ENCODE results near the gene INHBE. TPM values are rescaled to one million over a fixed set of nuclear protein-coding genes. Genes with fewer than 3 reads are reported as not detected.

INHBE gene
- total and polyA plus RNA-seq, 2 experiments from 2014 or later: 5.6 to 29.0 TPM

DNA sequence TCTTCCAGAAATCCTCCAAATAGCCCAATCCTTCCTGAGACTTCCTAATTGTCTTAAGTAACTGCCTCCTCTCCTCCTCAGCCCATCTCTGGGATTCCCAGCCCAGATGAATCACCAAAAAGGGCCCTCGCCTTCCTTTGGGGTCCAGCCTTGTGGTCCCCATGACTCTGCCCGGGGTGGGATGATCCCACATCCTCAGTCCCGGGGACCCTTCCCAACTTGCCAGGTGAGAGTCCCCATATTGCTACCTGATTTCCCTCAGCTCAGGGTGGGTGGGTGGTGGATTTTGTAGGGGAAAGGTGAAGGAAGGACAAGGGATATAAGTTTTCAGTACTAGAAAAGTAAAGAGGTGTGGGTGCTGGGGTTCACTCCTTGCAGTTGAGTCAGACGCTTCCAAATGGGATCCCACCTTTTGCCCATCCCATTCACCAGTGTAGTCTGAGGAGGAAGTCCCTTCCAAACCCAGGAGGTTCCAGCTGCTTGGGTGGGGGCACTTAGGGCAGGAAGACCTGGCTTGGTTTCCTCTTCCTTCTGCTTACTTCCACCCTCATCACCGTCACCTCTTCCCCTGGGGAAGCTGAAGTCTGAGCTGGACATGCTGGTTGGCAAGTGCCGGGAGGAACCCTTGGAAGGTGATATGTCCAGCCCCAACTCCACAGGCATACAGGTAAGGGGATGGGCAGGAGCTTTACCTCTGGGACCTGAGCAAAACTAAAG is 10.1 kb downstream of the INHBE start:
- Histone ChIP-seq H3F3A (replicated peaks; ENCODE audit: low read depth) (peaks cover 18% of the 10 kb centered on the region), H3K4me3 (no peak overlapping the region), H3K79me2 (replicated peaks; ENCODE audit: insufficient read depth) (peaks cover 3% of the 10 kb centered on the region), H4K20me1 (replicated peaks; ENCODE audit: insufficient read depth) (no peaks in the 10 kb centered on the region; the same call in 1 of the 2 replicates), H3K36me3 (ENCODE audit: insufficient read depth) (no peaks in the 10 kb centered on the region), H3K4me2 (no peak overlapping the region), H2AFZ (no peak overlapping the region), H3K9me2 (ENCODE audit: insufficient read depth) (no peaks in the 10 kb centered on the region), H3K27ac (ENCODE audit: low read depth) (no peak overlapping the region), H3K4me1 (ENCODE audit: insufficient read depth) (peaks cover 5% of the 10 kb centered on the region), H3K27me3 (ENCODE audit: insufficient read depth) (no peaks in the 10 kb centered on the region)
- Mint-ChIP-seq H3K4me3 (no peak overlapping the region), H3K27ac (0 out of 2 replicates have a peak overlapping the region, but pooled peaks have one; percentile 57), H3K27me3 (ENCODE audit: insufficient read depth, low read depth, poor library complexity) (peaks cover 25% of the 10 kb centered on the region), H3K36me3 (ENCODE audit: low read depth) (peaks cover 13% of the 10 kb centered on the region; the same call in 2 of the 3 replicates), H3K9me3 (no peaks in the 10 kb centered on the region; the same call in 2 of the 3 replicates), H3K4me1 (peaks cover 14% of the 10 kb centered on the region)
- TF ChIP-seq, protein P1, sequence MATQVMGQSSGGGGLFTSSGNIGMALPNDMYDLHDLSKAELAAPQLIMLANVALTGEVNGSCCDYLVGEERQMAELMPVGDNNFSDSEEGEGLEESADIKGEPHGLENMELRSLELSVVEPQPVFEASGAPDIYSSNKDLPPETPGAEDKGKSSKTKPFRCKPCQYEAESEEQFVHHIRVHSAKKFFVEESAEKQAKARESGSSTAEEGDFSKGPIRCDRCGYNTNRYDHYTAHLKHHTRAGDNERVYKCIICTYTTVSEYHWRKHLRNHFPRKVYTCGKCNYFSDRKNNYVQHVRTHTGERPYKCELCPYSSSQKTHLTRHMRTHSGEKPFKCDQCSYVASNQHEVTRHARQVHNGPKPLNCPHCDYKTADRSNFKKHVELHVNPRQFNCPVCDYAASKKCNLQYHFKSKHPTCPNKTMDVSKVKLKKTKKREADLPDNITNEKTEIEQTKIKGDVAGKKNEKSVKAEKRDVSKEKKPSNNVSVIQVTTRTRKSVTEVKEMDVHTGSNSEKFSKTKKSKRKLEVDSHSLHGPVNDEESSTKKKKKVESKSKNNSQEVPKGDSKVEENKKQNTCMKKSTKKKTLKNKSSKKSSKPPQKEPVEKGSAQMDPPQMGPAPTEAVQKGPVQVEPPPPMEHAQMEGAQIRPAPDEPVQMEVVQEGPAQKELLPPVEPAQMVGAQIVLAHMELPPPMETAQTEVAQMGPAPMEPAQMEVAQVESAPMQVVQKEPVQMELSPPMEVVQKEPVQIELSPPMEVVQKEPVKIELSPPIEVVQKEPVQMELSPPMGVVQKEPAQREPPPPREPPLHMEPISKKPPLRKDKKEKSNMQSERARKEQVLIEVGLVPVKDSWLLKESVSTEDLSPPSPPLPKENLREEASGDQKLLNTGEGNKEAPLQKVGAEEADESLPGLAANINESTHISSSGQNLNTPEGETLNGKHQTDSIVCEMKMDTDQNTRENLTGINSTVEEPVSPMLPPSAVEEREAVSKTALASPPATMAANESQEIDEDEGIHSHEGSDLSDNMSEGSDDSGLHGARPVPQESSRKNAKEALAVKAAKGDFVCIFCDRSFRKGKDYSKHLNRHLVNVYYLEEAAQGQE (IDR thresholded peaks at IDR 0.05; ENCODE audit: unreplicated experiment): no peak
- TF ChIP-seq JUNB (IDR thresholded peaks at IDR 0.05; ENCODE audit: unreplicated experiment) (no peak), ZNF331 (CRISPR knock-in tag; IDR thresholded peaks at IDR 0.05; ENCODE audit: low read depth) (no peak), POLR2AphosphoS5 (IDR thresholded peaks at IDR 0.05; ENCODE audit: low read depth) (no peak)
- TF ChIP-seq, protein P2, sequence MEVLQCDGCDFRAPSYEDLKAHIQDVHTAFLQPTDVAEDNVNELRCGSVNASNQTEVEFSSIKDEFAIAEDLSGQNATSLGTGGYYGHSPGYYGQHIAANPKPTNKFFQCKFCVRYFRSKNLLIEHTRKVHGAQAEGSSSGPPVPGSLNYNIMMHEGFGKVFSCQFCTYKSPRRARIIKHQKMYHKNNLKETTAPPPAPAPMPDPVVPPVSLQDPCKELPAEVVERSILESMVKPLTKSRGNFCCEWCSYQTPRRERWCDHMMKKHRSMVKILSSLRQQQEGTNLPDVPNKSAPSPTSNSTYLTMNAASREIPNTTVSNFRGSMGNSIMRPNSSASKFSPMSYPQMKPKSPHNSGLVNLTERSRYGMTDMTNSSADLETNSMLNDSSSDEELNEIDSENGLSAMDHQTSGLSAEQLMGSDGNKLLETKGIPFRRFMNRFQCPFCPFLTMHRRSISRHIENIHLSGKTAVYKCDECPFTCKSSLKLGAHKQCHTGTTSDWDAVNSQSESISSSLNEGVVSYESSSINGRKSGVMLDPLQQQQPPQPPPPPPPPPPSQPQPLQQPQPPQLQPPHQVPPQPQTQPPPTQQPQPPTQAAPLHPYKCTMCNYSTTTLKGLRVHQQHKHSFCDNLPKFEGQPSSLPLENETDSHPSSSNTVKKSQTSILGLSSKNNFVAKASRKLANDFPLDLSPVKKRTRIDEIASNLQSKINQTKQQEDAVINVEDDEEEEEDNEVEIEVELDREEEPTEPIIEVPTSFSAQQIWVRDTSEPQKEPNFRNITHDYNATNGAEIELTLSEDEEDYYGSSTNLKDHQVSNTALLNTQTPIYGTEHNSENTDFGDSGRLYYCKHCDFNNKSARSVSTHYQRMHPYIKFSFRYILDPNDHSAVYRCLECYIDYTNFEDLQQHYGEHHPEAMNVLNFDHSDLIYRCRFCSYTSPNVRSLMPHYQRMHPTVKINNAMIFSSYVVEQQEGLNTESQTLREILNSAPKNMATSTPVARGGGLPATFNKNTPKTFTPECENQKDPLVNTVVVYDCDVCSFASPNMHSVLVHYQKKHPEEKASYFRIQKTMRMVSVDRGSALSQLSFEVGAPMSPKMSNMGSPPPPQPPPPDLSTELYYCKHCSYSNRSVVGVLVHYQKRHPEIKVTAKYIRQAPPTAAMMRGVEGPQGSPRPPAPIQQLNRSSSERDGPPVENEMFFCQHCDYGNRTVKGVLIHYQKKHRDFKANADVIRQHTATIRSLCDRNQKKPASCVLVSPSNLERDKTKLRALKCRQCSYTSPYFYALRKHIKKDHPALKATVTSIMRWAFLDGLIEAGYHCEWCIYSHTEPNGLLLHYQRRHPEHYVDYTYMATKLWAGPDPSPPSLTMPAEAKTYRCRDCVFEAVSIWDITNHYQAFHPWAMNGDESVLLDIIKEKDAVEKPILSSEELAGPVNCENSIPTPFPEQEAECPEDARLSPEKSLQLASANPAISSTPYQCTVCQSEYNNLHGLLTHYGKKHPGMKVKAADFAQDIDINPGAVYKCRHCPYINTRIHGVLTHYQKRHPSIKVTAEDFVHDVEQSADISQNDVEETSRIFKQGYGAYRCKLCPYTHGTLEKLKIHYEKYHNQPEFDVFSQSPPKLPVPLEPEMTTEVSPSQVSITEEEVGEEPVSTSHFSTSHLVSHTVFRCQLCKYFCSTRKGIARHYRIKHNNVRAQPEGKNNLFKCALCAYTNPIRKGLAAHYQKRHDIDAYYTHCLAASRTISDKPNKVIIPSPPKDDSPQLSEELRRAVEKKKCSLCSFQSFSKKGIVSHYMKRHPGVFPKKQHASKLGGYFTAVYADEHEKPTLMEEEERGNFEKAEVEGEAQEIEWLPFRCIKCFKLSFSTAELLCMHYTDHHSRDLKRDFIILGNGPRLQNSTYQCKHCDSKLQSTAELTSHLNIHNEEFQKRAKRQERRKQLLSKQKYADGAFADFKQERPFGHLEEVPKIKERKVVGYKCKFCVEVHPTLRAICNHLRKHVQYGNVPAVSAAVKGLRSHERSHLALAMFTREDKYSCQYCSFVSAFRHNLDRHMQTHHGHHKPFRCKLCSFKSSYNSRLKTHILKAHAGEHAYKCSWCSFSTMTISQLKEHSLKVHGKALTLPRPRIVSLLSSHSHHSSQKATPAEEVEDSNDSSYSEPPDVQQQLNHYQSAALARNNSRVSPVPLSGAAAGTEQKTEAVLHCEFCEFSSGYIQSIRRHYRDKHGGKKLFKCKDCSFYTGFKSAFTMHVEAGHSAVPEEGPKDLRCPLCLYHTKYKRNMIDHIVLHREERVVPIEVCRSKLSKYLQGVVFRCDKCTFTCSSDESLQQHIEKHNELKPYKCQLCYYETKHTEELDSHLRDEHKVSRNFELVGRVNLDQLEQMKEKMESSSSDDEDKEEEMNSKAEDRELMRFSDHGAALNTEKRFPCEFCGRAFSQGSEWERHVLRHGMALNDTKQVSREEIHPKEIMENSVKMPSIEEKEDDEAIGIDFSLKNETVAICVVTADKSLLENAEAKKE (CRISPR knock-in tag; IDR thresholded peaks at IDR 0.05): no peak
- DNase-seq (ENCODE audit: low spot score) (no peak), ATAC-seq (no peak)
